T-helper 2 cell (primary cell): ENCODE data around the gene POGZ.
A peak's percentile ranks its signal among the peaks of the same experiment; 100 is the strongest.
"Not testable (repeated sequence)": the region's sequence is repeated elsewhere in the genome, so short reads cannot be mapped to it uniquely, and the experiment has no call there.

ENCODE experiments used
- DNase-seq, 5 experiments: peaks; one replicate each; pipeline versions ENCODE4 v3.0.0 to v3.0.0-alpha.2; 2012 to 2022

Gene POGZ

GRCh38 chr1:151408891-151409290 is 50.4 kb downstream of the POGZ start:
- no peak for DNase-seq

- no peak for DNase-seq
Observed at GRCh38 chr1:151407304-151407703, 52.0 kb downstream of the POGZ start.

DNA sequence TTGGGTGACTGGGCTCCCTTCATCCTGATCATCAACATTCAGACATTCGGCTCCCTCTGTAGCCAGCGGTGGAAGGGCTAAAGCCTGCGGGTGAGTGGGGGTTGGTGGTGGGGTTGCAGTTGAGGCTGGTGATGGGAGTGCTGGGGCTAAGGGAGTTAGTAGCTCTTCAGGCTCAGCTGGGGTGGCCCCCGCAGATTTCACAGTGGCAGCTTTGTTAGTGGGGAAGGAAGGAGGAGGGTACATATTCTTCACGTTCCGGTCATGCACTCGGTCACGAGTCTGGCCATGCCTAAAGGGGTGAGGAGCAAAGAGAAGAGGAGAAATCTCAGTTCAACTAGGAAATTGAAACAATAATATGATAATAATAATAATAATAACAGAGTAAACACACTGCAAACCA is 53.1 kb downstream of the POGZ start:
- no peak for DNase-seq

GRCh38 chr1:151405187-151405951 is 53.9 kb downstream of the POGZ start:
- no peak for DNase-seq

GRCh38 chr1:151403612-151404011 is 55.7 kb downstream of the POGZ start:
- DNase-seq: no peak

DNA sequence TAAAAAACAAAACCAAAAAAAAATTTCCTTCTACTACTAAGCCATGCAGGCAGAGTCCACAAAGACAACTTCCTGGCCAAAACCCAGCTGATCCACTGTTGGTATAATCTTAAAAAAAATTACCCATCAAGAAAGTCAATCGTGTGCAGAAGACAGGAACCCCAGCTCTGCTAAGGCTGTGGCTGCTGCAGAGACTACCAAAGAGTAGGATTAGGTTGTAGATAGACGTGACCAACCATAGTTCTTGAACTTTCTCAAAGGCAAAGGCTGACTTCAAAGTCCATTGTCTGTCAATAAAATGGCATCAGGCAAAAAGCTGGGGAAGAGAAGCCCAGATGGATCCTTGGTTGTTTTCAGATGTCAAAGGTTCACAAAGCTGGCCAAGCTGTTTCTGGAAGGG is 56.5 kb downstream of the POGZ start:
- no peak for DNase-seq

GRCh38 chr1:151401860-151402259 is 57.4 kb downstream of the POGZ start:
- no peak for DNase-seq

GRCh38 chr1:151401125-151401788 is 58.0 kb downstream of the POGZ start:
- DNase-seq: no peak

DNA sequence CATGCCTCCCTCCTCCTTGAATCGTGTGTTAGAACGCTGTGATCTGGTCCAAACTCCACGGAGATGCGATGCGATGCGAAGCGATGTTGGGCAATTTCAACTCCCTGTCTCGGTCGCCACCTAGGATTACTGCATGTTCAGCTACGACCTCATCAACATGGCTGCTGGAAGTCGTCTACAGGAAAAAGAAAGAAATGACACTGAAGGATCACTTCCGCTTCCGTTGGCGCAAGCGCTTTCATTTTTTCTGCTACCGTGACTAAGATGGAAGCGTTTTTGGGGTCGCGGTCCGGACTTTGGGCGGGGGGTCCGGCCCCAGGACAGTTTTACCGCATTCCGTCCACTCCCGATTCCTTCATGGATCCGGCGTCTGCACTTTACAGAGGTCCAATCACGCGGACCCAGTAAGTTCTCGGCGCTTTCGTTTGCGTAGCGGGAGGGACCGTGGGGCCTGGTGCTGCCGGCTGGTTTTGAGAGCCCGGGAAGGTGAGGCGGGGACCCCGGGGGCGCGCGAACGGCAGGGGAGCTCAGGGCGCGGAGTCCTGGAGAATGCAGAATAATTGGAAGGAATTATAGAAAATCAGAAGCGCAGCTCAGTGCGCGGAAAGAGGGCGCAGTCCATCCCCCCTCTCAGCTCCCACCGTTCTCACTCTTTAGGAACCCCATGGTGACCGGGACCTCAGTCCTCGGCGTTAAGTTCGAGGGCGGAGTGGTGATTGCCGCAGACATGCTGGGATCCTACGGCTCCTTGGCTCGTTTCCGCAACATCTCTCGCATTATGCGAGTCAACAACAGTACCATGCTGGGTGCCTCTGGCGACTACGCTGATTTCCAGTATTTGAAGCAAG is 59.7 kb downstream of the POGZ start, which contains the start of gene PSMB4:
PSMB4 (plus strand) TSS at position 250 of the 848 bp plus-strand sequence; CDS start at position 265, 15 bp downstream.
- DNase-seq: peak; percentile 39 to 95 (median 77)

GRCh38 chr1:151396265-151396664 is 63.0 kb downstream of the POGZ start:
- not testable (repeated sequence) for DNase-seq

- no peak for DNase-seq
Observed at GRCh38 chr1:151393583-151393982, 65.7 kb downstream of the POGZ start.

- no peak for DNase-seq
Observed at GRCh38 chr1:151391079-151391563, 68.2 kb downstream of the POGZ start.

- not testable (repeated sequence) for DNase-seq
Observed at GRCh38 chr1:151390221-151391078, 68.8 kb downstream of the POGZ start.

DNA sequence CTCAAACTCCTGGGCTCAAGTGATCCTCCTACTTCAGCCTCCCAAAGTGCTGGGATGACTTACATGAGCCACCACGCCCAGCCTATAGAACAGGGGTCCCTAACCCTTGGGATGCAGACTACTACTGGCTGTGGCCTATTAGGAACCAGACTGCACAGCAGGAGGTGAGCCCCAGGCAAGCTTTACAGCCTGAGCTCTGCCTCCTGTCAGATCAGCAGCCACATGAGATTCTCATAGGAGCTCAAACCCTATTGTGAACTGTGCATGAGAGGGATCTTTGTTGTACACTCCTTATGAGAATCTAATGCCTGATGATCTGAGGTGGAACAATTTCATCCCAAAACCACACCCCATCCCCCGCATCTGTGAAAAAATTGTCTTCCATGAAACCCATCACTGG is 73.3 kb downstream of the POGZ start:
- DNase-seq: no peak

DNA sequence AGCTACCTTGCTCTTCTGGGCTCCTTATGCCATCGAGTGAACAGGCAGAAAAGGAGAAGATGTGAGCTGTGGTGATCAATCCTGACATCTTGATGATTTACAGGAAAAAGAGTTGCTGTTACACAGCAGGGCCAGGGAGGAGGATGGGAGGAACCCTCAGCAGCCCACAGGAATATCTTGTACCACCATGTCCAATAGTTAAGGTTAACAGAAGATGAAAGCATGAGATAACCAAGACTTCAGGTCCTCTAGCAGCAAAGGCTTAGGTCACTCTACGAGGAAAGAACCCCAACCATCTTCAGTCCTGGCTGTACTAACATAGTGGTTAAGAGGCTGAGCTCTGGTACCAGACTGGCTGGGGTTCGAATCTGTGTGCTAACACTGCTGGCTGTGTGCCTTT is 74.7 kb downstream of the POGZ start:
- DNase-seq: no peak

- no peak for DNase-seq
Observed at GRCh38 chr1:151377150-151377884, 82.0 kb downstream of the POGZ start.

DNA sequence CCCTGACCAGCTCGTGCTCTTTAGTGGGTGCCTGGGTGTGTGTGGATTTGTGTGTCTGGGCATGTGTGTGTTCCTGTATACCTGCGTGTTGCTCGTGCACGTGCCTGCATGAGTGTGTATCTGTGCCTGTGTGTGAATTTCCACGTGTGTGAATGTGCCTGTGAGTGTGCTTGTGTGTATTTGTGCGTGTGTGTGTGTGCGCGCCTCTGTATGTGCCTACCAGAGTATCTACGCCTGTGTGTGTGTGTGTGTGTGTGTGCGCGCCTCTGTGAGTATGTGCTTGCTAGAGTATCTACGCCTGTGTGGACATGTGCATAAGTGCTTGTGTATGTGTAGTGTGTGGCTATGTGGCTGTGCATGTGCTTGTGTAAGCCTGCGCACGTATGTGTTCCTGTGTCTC is 86.1 kb downstream of the POGZ start:
- DNase-seq: no peak

GRCh38 chr1:151372058-151372934 is 87.0 kb downstream of the POGZ start, which contains the start of gene SELENBP1:
Gene SELENBP1 (minus strand): TSS chr1:151372705. CDS start chr1:151372641, 64 bp downstream.
- no peak for DNase-seq

- no peak for DNase-seq
Observed at GRCh38 chr1:151371370-151372057, 87.8 kb downstream of the POGZ start.
